G401.6 (cell line): ENCODE data around the gene RSL24D1.

ENCODE experiments used
- FAIRE-seq: peaks from 2 replicates; lab custom pipeline; 2012; peaks lifted over from hg19 to GRCh38; lab: Jason Lieb, UNC

The RSL24D1 gene

GRCh38 chr15:55196458-55197361 lies at the start of gene RSL24D1:
TSS of gene RSL24D1 (minus strand) at chr15:55196941. CDS start at chr15:55196890, 51 bp downstream.
- FAIRE-seq = peak; percentile 99

GRCh38 chr15:55245059-55245458 lies 48.3 kb upstream of the RSL24D1 start:
- FAIRE-seq = no peak

- FAIRE-seq = no peak
These were observed 45.1 kb upstream of the RSL24D1 start for GRCh38 chr15:55241891-55242290.

GRCh38 chr15:55241186-55241585 lies 44.4 kb upstream of the RSL24D1 start:
- no peak for FAIRE-seq

- no peak for FAIRE-seq
These were observed 43.5 kb upstream of the RSL24D1 start for GRCh38 chr15:55240125-55240760.

- FAIRE-seq = no peak
These were observed 42.8 kb upstream of the RSL24D1 start for GRCh38 chr15:55239440-55240124.

- FAIRE-seq = no peak
These were observed 42.1 kb upstream of the RSL24D1 start for GRCh38 chr15:55238877-55239276.

GRCh38 chr15:55237219-55238130 lies 40.7 kb upstream of the RSL24D1 start:
- FAIRE-seq = no peak

GRCh38 chr15:55235546-55236036 lies 38.9 kb upstream of the RSL24D1 start:
- FAIRE-seq = no peak

GRCh38 chr15:55234800-55235104 lies 38.0 kb upstream of the RSL24D1 start:
- no peak for FAIRE-seq

- no peak for FAIRE-seq
These were observed 37.5 kb upstream of the RSL24D1 start for GRCh38 chr15:55234104-55234799.

- no peak for FAIRE-seq
These were observed 34.7 kb upstream of the RSL24D1 start for GRCh38 chr15:55231455-55231854.

- FAIRE-seq = no peak
These were observed 34.2 kb upstream of the RSL24D1 start for GRCh38 chr15:55230953-55231352.

GRCh38 chr15:55230051-55230670 lies 33.4 kb upstream of the RSL24D1 start:
- FAIRE-seq = no peak

- FAIRE-seq = no peak
These were observed 29.4 kb upstream of the RSL24D1 start for GRCh38 chr15:55226127-55226526.

GRCh38 chr15:55224892-55225291 lies 28.2 kb upstream of the RSL24D1 start:
- no peak for FAIRE-seq

GRCh38 chr15:55222588-55222987 lies 25.8 kb upstream of the RSL24D1 start:
- no peak for FAIRE-seq

GRCh38 chr15:55221090-55222011 lies 24.6 kb upstream of the RSL24D1 start:
- no peak for FAIRE-seq

- FAIRE-seq = no peak
These were observed 23.9 kb upstream of the RSL24D1 start for GRCh38 chr15:55220606-55221005.

GRCh38 chr15:55218056-55218455 lies 21.3 kb upstream of the RSL24D1 start:
- FAIRE-seq = no peak
